Renal cortical epithelial cell (primary cell): Measurements from ENCODE around the gene MYH9. TPM values are rescaled to one million over a fixed set of nuclear protein-coding genes. Genes with fewer than 3 reads are reported as not detected.
"Not testable (repeated sequence)": the region's sequence is repeated elsewhere in the genome, so short reads cannot be mapped to it uniquely, and the experiment has no call there.

ENCODE experiments used
- DNase-seq: peaks from one replicate; pipeline ENCODE4 v3.0.0-alpha.2; 2011; ENCODE audit warnings: low read depth
- total RNA-seq: library from RNA; depleted of rRNA; stranded (reverse); fragments of >200 nt; gene quantifications from 2 replicates; pipeline ENCODE4 v1.2.3, GENCODE V29; 2014

The MYH9 gene
- total RNA-seq, 1 donor from 2014 or later = 1,268 TPM

GRCh38 chr22:36413022-36413775, 25.4 kb upstream of the MYH9 start:
- DNase-seq = peak; percentile 79

DNA sequence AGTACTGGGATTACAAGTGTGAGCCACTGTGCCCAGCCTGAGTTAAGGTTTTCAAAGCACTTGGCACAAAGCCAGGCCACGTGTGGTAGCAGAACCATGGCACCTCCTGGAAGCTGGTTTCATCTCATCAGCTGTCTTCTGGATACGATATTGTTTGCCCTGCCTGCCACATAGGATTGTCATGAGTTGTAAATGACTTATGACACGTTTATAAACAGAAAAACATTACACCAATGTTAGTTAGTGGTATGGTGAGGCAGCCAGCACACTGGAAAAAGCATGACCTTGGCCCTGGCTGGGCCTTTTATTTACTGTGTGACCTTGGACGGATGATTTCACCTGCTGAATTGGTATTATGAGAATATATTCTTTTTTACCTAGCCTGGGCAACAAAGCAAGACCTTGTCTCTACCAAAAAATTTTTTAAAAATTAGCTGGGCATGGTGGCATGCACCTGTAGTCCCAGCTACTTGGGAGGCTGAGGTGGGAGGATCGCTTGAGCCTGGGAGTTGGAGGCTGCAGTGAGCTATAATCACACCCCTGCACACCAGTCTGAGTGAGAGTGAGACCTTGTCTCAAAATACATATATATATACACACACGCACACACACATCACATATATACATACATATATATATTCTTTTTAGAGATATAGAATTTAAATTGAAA, 24.0 kb upstream of the MYH9 start:
- peak; percentile 31 for DNase-seq

- DNase-seq = peak; percentile 96
Observed at GRCh38 chr22:36409911-36410756, 22.4 kb upstream of the MYH9 start.

- DNase-seq = not testable (repeated sequence)
Observed at GRCh38 chr22:36409554-36409910, 21.8 kb upstream of the MYH9 start.

- no peak for DNase-seq
Observed at GRCh38 chr22:36409056-36409455, 21.3 kb upstream of the MYH9 start.

DNA sequence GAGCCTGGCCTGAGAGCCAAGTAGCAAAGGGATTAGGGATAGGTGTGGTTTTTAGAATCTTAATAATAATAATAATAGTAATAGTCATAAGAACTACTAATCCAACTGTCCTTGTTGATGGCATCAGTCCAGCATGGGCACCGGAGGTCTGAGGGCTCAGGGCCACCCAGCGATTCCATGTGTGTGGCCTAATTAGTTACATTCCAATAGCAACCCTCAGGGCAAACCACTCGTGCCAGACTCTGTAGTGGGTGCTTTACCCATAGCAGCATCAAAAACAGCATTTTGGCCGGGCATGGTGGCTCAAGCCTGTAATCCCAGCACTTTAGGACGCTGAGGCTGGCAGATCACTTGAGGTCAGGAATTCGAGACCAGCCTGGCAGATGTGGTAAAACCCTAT, 19.0 kb upstream of the MYH9 start:
- no peak for DNase-seq

DNA sequence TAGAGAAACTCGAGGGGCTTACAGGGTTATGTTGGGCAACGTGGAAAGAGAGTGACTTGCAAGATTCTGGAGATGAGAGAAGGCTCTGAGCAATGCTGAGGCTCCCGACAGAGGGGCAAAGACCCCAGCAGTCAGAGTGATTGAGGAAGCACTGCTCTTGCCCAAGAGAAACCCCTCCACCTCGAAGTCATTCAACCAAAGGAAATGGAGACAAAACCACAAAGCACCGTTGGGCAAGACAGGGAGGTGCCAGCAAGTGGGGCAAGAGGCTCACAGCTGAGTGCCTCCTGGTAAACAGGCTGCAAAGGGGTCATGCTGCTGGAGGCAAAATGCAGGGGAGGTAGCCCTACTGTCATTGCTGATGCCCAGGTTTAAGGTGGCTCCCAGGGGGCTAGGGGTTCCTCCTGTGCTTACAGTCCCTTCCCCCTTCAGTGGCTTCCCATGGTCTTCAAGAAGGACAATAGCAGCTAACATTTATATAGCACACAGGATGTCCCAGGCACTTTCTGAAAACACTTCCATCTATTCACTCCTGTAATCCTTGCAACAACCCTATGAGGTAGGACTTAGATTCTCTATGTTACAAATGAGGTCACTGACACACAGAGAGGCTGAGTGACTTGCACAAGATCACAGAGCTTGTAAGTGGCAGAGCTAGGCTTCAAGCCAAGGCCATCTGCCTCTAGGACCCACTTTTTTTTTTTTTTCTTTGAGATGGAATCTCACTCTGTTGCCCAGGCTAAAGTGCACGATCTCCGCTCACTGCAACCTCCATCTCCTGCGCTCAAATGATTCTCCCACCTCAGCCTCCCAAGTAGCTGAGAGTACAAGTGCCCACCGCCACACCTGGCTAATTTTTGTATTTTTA, 18.1 kb upstream of the MYH9 start:
- peak; percentile 90 for DNase-seq

DNA sequence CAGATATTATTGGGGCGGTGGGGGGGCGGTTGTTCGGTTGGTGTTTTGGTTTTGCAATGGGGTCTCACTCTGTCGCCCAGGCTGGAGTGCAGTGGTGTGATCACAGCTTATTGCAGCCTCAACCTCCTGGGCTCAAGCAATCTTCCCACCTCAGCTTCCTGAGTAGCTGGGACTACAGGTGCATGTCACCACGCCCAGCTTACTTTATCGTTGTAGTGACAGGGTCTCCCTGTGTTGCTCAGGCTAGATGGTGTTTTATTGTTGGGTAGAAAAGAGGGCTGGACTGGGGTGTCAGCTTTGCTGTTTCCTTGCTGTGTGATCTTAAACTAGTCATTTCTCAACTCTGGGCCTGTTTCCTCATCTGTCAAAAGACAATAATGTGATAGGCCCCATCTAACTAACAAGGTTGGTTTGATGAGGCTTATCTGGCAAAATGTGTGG, 17.5 kb upstream of the MYH9 start:
- no peak for DNase-seq

DNA sequence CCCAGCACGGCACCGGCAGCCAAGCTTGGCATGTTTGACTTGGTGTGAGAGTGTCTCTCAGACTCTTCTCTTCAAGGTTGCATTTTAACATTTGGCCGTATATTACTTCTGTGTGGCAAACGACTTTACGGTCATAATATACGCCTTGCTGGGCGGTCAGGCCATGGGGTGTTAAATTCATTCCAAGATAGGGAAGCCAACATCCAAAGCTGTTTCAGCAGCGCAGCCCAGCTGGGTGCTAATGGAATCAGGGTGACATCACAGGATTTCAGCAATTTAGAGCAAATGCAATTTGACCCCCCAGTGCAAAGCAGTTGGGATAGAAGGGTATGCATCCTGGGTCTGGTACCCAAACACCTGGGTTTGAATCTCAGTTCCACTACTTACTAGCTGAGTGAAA, 16.7 kb upstream of the MYH9 start:
- DNase-seq = no peak

- DNase-seq = no peak
Observed at GRCh38 chr22:36399472-36399778, 11.7 kb upstream of the MYH9 start.

DNA sequence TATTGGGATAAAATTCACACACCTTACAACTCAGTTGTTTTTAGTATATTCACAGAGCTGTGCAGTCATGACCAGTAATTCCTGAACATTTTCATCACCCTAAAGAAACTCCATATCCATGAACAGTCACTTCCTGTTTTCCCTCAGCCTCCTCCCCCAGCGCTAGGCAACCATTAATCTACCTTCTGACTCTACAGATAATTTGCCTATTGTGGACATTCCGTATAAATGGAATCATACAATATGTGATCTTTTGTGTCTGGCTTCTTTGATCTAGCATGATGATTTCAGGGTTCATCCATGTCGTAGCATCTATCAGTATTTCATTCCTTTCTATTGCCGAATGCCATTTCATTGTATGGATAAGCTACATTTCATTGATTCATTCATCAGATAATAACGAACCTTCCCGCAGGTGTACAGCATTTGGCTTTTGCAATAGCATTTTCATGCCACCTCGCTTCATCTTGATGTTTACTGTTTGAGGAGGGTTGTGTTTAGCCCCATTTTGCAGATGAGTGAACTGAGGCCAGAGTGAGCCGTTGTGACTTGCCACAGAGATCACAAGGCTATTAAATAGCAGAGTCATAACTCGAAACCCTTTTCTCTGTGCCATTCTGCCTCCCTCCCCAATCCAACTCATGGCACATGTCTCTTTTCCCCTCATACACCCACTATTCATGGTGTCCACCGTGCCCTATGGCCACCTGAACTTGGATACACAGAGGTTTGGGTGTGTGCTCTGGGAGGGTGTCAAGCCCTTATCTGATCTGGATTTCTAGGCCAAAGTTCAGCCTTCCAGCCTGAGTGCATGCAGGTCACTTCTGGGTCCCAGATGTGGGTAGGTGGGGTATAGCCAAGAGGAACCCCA, 11.1 kb upstream of the MYH9 start:
- peak; percentile 79 for DNase-seq

DNA sequence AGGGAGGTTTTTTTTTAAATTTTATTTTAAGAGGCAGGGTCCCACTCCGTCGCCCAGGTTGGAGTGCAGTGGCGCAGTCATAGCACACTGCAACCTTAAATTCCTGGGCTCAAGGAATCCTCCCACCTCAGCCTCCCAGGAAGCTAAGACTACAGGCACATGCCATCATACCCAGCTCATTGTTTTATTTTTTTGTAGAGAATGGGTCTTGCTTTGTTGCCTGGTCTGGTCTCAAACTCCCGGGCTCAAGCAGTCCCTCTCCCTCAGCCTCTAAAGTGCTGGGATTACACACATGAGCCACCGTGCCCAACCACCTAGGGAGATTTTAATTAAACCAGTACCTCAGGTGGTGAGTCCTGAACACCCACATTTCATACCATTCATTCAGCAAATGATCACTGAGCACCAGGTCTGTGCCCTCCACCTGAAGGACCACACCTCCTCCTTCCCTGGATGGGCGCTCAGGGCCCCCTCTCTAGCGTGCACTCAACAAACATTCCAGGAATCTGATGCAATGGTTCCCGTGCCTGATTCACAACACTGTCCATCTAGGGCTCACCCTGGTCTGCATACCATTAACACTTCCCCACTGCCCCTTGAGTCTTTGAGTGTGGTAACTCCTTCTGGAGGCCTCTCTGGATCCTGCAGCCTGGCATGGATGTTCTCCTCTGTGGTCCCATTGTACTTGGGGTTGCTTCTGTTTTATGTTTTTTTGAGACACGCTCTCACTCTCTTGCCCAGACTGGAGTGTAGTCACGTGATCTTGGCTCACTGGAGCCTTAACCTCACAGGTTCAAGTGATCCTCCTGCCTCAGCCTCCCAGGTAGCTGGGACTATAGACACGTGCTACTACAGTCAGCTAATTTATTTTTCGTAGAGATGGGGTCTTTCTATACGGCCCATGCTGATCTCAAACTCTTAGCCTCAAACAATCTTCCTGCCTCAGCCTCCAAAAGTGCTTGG, 9.6 kb upstream of the MYH9 start:
- peak; percentile 79 for DNase-seq

GRCh38 chr22:36395915-36396314, 8.1 kb upstream of the MYH9 start:
- DNase-seq = no peak

- no peak for DNase-seq
Observed at GRCh38 chr22:36395055-36395849, 7.5 kb upstream of the MYH9 start.

GRCh38 chr22:36391638-36392037, 3.9 kb upstream of the MYH9 start:
- DNase-seq = no peak

- DNase-seq = not testable (repeated sequence)
Observed at GRCh38 chr22:36389122-36389521, 1.4 kb upstream of the MYH9 start.

DNA sequence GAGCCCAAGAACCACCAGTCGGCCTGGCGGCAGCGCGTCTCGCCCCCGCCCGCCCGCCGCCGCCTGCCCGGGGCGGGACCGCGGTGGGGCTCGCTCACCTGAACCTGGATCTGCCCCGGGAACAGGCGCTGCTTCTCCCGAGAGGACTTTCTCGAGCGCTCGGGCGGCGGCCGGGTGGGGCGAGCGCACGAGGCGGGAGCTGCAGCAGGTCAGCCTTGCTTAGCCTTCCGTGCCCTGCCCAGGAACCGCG, 133 bp downstream of the MYH9 start:
- DNase-seq = no peak

- no peak for DNase-seq
Observed at GRCh38 chr22:36386900-36387708, 663 bp downstream of the MYH9 start.
